Gastrocnemius medialis (tissue), 4 donors: ENCODE data around the gene ASRGL1.

Experiments used
- CTCF ChIP-seq, 5 experiments: fragments of 450-650 bp in 3 of 5; fragments of 200-600 bp in 2 of 5; sonication (generic) in 2 of 5; IDR thresholded peaks in 4 of 5; conservative IDR thresholded peaks in 1 of 5; 1 replicate in 4 of 5; 2 replicates in 1 of 5; pipeline ENCODE4 v1.5.1; 2016 to 2019; ENCODE audit warnings: antibody characterized with exemption in 5 of 5, mild to moderate bottlenecking in 3 of 5, moderate library complexity in 3 of 5
- POLR2A ChIP-seq, 2 donors: fragments of 450-650 bp; IDR thresholded peaks; one replicate each; pipeline ENCODE4 v1.6.1; 2017; ENCODE audit warnings: antibody characterized with exemption in 2 of 2, mild to moderate bottlenecking in 2 of 2, moderate library complexity in 2 of 2

GRCh38 chr11:62358273-62358672, 21.0 kb downstream of the ASRGL1 start:
- TF ChIP-seq CTCF (IDR thresholded peaks at IDR 0.05 in 4 of 5, conservative IDR thresholded peaks at IDR 0.05 in 1 of 5) (no peak), POLR2A (IDR thresholded peaks at IDR 0.05) (no peak)
